Mucosa of descending colon (tissue), 3 donors: ENCODE measurements around the gene F11. TPM values are rescaled to one million over a fixed set of nuclear protein-coding genes. Genes with fewer than 3 reads are reported as not detected.
"Not testable (repeated sequence)": the region's sequence is repeated elsewhere in the genome, so short reads cannot be mapped to it uniquely, and the experiment has no call there.

Experiments
- ATAC-seq: fragments of 200-7000 bp; cut with Tn5 transposase; one replicate; pipeline ENCODE4 v1.9.1; 2020; ENCODE audit warnings: mild to moderate bottlenecking, moderate library complexity
- DNase-seq, 3 donors: peaks; one replicate each; pipeline ENCODE4 v3.0.0-alpha.2; 2020
- H3K36me3 ChIP-seq: fragments of 200-600 bp; one replicate; pipeline ENCODE4 v1.8.0; 2021; ENCODE audit warnings: low read depth, mild to moderate bottlenecking
- H3K4me1 ChIP-seq: fragments of 200-600 bp; one replicate; pipeline ENCODE4 v1.8.0; 2021; ENCODE audit warnings: low read depth, mild to moderate bottlenecking
- H3K4me3 ChIP-seq: fragments of 200-600 bp; one replicate; pipeline ENCODE4 v1.8.0; 2021; ENCODE audit warnings: mild to moderate bottlenecking
- H3K9me3 ChIP-seq: fragments of 200-600 bp; one replicate; pipeline ENCODE4 v1.8.0; 2021; ENCODE audit warnings: mild to moderate bottlenecking
- intact Hi-C, 2 donors: fragments of 100-400 bp; cut with DNase I in 1 of 2; cut with micrococcal nuclease in 1 of 2; formaldehyde crosslinking; loops; one replicate each; pipeline versions ENCODE4 v1.11.0 to v1.11.1; 2022; cut with DNase I, micrococcal nuclease
- total RNA-seq, 3 donors: library from RNA; stranded (reverse); fragmentation: NEBNext Ultra II Directional in 2 of 3; extraction: Animal tissue kit (Norgen Biotek cat#: 25700) in 2 of 3; gene quantifications; one replicate each; pipeline versions ENCODE4 v1.2.1 to v1.2.4, GENCODE V29; 2021 to 2023
- TF ChIP-seq, protein P1 (sequence below): fragments of 200-600 bp; IDR thresholded peaks from one replicate; pipeline ENCODE4 v1.8.0; 2022; ENCODE audit warnings: antibody characterized with exemption, mild to moderate bottlenecking
- donor health status: DM: no; HTN: no; CAD: no; lungs with moderate emphysema.
- donor health status: DM: no; HTN: no; CAD: no.
- donor health status: DM: no; HTN: yes; CAD: no.

Gene F11
- total RNA-seq, 3 donors from 2014 or later = 0.65 TPM; not detected in 2

DNA sequence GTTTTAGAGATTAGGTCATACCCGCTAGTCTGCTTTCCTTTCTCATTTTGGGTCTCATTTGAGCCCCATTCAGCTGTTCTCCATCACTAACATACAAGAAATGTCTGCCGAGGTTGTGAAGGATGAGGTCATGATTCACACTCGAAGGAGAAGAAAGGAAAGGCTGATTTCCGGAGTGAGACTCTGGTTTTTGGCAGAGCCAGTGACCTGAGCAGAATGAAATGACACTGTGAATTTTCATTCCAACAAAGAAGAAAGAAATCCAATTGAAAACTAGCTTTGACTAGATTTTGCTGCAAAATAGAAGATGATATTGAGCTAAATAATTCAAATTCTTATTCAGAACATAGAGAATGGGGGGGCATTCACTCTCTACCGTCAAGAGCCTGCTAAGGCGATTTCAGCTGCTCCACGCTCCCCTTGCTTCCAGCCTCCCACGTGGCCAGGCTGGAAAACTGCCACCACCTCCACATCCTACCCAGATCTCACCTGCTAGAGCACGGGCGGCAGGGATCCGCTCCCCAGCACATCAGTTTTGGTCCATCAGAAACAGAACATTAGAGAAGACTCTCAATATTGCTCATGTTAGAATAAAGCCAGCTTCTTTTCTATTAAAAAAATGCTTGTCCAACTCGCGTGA, 39.0 kb downstream of the F11 start:
- ATAC-seq (no peak), DNase-seq (no peak)
- no peaks in the 10 kb centered on the region for H3K36me3 ChIP-seq
- intact Hi-C loops = no loop called here
- H3K4me1 ChIP-seq = peaks cover 9% of the 10 kb centered on the region
- H3K4me3 ChIP-seq = no peak overlapping the region
- H3K9me3 ChIP-seq = no peaks in the 10 kb centered on the region
- TF ChIP-seq, protein P1, sequence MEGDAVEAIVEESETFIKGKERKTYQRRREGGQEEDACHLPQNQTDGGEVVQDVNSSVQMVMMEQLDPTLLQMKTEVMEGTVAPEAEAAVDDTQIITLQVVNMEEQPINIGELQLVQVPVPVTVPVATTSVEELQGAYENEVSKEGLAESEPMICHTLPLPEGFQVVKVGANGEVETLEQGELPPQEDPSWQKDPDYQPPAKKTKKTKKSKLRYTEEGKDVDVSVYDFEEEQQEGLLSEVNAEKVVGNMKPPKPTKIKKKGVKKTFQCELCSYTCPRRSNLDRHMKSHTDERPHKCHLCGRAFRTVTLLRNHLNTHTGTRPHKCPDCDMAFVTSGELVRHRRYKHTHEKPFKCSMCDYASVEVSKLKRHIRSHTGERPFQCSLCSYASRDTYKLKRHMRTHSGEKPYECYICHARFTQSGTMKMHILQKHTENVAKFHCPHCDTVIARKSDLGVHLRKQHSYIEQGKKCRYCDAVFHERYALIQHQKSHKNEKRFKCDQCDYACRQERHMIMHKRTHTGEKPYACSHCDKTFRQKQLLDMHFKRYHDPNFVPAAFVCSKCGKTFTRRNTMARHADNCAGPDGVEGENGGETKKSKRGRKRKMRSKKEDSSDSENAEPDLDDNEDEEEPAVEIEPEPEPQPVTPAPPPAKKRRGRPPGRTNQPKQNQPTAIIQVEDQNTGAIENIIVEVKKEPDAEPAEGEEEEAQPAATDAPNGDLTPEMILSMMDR = no peak

DNA sequence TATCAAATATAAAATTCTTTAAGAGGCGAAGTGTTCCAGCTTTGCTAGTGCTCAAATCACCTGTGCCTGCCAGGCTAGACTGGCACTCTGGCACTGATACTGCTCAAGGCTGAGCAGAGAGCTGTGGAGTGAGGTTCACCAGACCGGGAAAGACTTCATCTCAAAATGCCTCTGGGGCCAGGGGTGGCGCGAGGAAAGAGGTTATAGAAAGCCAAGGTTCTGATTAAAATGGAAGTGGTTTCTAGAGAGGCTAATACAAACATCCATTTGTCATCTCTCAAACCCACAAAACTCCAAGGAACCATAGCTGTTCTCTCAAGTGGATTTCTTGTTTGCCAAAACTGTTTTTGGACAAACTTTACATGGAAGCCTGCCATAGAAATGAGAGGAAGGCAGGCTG, 41.5 kb downstream of the F11 start:
- Histone ChIP-seq H3K9me3 (no peaks in the 10 kb centered on the region), H3K4me1 (no peaks in the 10 kb centered on the region), H3K36me3 (no peaks in the 10 kb centered on the region), H3K4me3 (no peak overlapping the region)
- ATAC-seq (no peak), DNase-seq (no peak)
- TF ChIP-seq, protein P1 = no peak
- intact Hi-C loops = no loop called here

DNA sequence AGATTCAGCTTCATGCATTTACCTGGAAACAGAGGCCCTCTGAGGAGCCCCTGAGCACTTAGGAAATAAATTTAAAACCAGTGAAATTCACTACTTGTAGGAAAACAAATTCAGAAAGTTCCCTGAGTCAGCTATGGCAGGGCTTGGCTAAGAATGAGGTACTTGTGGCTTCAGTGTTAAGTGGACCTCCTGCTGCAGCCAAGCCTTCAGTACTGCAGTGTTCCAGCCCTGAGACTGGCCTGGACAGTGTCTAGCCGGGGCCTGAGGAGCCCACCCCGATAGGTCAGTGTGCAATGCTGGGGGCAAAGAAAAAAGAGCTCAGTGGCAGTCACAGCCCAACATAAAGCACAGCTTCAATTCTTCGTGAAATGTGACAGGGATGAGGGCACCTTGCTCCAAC, 41.9 kb downstream of the F11 start:
- intact Hi-C loops = no loop called here
- H3K4me3 ChIP-seq = no peak overlapping the region
- no peaks in the 10 kb centered on the region for H3K4me1 ChIP-seq
- no peak for DNase-seq
- ATAC-seq = no peak
- no peaks in the 10 kb centered on the region for H3K36me3 ChIP-seq
- H3K9me3 ChIP-seq = no peaks in the 10 kb centered on the region
- TF ChIP-seq, protein P1 = no peak

DNA sequence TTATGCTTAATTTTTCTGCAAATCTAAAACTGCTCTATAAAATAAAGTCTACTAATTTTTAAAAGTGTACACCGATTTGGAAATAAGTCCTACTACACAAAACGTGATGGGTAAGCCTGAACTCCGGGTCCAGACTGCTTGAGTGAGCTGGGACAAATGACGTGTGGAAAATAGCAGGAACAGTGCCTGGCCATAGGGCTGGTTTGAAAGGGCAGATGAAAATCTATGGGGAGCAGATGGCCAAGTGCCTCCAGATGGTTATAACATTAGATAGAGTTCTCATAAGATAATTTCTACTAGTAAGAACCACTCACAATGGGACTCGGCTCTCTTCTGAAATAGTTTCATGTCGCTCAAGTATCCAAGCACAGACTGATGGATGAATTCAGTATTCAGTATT, 52.5 kb downstream of the F11 start:
- Histone ChIP-seq H3K4me1 (no peaks in the 10 kb centered on the region), H3K9me3 (no peaks in the 10 kb centered on the region), H3K36me3 (no peaks in the 10 kb centered on the region), H3K4me3 (no peak overlapping the region)
- TF ChIP-seq, protein P1 = no peak
- no peak for ATAC-seq
- intact Hi-C loops = no loop called here
- DNase-seq = no peak

- H3K4me3 ChIP-seq, intact Hi-C loops, ATAC-seq, H3K36me3 ChIP-seq, DNase-seq, H3K9me3 ChIP-seq, H3K4me1 ChIP-seq: not testable (repeated sequence)
Observed at GRCh38 chr4:186324660-186325059, 58.7 kb downstream of the F11 start.

DNA sequence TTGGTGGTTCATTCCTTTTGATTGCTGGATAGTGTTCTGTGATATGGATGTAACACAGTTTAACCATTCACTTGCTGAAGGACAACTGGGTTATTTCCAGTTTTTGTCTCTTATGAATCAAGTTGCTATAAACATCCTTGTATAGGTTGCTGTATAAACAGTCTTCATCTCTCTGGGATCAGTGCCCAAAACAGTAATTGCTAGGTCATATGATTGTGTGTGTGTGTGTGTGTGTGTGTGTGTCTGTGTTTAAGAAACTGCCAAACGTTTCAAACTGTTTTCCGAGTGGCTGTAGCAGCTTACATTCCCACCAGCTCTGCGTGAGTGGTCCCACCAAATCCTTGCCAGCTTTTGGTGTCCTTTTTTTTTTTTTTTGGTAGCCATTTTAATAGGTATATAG, 60.4 kb downstream of the F11 start:
- ATAC-seq (peak; percentile 92), DNase-seq (peak in 1 of 3 donors; percentile 68)
- Histone ChIP-seq H3K4me1 (no peaks in the 10 kb centered on the region), H3K4me3 (no peak overlapping the region), H3K36me3 (no peaks in the 10 kb centered on the region), H3K9me3 (no peaks in the 10 kb centered on the region)
- intact Hi-C loops = no loop called here
- TF ChIP-seq, protein P1 = no peak
